COR-L47 (cell line): ENCODE measurements around the gene TRAK1.
"Not testable (repeated sequence)": the region's sequence is repeated elsewhere in the genome, so short reads cannot be mapped to it uniquely, and the experiment has no call there.

ENCODE experiments used
- DNase-seq: peaks from one replicate; lab custom pipeline; 2025; lab: John Stamatoyannopoulos, UW

The TRAK1 gene, protein sequence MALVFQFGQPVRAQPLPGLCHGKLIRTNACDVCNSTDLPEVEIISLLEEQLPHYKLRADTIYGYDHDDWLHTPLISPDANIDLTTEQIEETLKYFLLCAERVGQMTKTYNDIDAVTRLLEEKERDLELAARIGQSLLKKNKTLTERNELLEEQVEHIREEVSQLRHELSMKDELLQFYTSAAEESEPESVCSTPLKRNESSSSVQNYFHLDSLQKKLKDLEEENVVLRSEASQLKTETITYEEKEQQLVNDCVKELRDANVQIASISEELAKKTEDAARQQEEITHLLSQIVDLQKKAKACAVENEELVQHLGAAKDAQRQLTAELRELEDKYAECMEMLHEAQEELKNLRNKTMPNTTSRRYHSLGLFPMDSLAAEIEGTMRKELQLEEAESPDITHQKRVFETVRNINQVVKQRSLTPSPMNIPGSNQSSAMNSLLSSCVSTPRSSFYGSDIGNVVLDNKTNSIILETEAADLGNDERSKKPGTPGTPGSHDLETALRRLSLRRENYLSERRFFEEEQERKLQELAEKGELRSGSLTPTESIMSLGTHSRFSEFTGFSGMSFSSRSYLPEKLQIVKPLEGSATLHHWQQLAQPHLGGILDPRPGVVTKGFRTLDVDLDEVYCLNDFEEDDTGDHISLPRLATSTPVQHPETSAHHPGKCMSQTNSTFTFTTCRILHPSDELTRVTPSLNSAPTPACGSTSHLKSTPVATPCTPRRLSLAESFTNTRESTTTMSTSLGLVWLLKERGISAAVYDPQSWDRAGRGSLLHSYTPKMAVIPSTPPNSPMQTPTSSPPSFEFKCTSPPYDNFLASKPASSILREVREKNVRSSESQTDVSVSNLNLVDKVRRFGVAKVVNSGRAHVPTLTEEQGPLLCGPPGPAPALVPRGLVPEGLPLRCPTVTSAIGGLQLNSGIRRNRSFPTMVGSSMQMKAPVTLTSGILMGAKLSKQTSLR

DNA sequence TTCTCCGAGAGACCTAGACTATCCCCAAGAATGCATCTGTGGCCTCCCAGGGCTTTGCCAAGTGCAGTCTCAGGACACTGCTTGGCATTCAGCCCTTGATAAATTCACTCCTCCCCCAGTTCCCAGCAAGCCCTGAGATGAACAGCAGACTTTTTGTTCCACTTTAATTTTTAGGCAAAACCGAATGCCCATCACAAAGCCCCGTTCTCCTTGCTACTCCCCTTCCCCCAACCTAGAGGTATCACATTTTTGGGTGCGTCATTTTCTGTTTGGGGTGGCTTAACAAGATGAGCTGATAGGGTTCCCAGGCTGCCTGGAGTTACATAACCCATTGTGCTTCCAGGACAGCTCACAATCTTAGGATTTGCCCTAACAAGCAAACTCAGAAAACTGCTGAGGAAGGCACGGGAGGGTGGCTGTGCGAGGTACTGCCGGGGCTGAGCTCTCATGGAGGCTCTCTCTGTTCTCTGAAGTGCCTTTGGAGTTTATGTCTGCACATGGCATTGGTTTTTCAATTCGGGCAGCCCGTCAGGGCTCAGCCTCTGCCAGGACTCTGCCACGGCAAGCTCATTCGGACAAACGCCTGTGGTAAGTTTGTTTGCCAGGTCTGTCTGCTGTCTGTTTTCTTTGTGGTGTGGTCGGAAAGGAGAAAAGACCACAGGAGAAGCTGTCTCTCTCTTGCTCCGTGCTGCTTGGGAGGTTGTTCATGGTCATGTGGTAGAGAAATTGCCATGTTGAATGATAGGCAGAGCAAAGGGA lies at the start of gene TRAK1:
TSS of gene TRAK1 (plus strand) at position 385 of the 759 bp plus-strand sequence. CDS start at position 498, 113 bp downstream.
- DNase-seq, result no peak

DNA sequence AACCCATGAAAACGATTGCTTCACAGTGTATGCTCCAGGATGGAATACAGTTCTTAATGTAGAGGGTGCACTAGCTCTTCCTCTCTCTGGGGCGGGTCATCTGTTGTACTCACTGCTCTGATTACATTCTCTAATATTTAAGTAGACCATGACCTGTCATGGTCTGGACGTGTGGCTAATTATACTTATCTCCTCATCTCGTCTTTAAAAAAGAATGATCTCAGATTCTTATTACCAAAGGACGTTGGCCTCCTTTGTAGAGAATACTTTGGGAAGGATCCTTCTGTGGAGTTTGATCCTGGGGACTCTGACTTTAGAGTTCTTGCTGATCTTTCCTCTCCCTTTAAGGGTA lies 48.4 kb upstream of the TRAK1 start:
- DNase-seq, result no peak

DNA sequence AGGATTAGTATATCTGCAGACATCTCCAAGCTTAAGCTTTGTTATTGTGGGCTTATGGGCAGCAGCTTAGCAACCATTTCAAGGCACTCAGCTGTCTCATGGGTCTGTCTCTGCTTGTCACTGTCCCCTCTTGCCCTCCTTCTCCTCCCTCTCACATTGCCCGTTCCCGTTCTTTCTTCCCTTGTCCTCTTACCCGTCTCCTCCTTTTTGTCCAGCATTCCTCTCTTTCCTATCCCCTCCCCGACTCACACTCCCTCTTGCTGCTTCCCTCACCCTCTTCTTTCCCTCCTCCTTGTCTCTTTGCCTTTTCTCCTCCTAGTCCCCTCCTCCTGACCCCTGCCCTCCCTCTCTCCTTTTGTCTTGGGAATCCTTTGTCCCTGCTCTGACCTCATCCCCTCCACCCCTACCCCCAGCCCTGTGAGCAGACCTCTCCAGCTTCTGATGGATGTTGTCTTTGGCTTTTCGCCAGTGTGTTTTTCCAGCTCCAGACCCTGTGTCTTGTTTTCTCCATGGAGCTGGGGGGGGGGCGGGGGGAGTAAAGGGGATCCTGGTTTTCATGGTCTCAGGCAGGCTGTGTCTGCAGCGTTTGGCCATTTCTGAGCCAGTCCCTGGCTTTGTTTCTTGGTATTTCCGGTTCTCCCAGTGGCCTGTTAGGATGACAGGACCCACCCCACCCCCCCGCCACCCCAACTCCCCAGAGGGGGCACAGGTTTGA lies 47.9 kb upstream of the TRAK1 start:
- DNase-seq, result peak; percentile 14

DNA sequence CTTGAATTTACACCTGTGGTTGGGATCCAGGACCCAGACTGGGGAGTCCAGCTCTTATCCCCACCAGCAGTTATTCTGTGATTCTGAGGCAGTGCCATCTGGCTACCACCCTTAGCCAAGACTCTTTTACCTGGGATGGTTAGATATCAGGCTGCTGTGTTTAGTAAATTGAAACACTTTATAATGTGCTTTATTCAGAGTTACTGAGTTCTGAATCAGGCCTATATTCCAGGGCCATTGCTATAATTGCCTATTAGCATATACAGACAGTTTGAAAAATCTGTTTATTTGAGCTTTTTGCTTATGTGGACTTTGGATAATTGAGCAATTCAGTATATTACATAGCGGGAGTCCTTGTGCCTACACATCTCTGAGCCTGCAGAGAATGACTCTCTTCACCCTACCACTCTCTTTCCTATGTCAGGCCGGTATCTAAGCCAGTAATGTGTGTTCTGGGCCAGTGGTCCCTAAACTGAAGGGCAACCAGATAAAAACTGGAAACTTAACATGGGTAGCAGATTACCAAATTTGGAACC lies 45.4 kb upstream of the TRAK1 start:
- DNase-seq, result no peak

DNA sequence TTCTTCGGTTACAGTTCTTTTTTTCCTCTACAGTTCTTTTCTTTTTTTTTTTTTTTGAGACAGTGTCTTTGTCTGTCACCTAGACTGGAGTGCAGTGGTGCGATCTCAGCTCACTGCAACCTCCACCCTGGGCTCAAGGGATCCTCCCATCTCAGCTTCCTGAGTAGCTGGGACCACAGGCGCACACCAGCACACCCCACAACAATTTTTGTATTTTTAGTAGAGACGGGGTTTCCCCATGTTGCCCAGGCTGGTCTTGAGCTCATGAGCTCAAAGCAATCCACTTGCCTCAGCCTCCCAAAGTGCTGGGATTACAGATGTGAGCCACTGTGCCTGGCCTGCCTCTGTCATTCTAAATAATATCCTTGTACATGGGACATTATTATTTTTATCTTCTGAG lies 42.6 kb upstream of the TRAK1 start:
- DNase-seq, result not testable (repeated sequence)

DNA sequence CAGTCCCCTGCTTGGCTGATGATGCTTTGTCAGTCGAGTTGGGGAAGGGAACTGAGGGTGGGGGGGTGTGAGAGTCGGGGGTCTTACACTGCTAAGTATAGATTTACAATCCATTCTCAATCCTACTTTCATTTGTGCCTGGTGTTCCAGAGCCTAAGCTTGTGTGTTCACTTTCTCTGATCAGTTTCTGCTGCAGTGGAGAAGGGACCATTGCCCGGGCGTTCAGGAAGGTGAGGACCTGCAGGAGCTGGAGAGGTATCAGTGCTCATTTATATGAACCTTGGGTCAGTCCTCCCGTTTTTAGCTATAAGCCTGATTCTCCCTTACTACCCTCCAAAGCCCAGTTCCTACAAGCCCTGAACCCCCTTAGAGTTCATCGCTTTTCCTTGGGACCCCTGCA lies 41.0 kb upstream of the TRAK1 start:
- DNase-seq, result no peak

DNA sequence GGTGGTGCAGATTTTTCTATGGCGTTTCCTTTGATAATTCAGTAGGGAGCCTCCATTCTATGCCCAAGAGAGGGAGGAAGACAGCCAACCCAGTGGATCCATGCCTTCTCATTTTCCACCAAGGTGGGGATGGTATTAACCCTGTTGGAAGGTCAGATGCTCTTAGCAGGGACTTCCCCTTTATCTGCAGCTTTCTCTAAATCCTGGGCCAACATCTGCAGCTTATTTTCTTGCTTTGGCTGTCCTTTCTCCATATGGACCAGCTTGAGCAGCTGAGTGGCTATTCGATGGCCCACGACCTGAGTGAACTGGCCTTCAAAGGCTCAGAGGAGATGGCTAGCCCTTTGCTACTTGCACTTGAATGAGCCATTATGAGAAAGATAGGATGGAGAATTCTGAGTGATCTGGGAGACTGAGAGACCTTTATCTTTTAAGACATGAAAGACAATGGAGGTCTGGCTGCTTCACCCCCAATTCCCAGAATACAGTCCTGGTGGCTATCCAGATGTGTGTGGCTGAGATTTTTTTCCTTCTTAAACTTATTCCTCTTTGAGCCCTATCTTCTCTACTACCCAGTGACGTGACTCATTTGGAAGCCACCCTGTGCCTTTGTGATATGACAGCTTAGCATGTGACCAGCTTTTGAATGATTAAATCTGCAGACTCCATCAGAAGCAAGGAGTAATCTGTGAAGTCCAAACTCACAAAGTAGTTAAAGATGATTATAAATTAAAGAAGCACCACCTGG lies 39.6 kb upstream of the TRAK1 start:
- no peak for DNase-seq

DNA sequence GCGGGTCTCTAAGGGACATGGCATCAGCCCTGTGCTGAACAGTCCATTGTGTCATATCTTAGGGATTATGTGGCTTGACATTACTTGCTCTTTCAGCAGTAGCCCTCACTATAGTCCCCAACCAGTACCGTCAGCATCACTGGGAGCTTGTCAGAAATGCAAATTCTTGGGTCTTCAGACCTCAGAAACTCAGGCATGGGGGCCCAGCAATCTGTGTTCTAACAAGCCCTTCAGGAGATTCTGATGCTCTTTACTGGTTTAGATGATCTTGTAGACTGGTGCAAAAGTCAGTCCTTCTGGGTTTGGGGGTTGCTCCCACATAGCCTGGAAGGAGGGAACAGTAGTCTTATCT lies 39.0 kb upstream of the TRAK1 start:
- no peak for DNase-seq

DNA sequence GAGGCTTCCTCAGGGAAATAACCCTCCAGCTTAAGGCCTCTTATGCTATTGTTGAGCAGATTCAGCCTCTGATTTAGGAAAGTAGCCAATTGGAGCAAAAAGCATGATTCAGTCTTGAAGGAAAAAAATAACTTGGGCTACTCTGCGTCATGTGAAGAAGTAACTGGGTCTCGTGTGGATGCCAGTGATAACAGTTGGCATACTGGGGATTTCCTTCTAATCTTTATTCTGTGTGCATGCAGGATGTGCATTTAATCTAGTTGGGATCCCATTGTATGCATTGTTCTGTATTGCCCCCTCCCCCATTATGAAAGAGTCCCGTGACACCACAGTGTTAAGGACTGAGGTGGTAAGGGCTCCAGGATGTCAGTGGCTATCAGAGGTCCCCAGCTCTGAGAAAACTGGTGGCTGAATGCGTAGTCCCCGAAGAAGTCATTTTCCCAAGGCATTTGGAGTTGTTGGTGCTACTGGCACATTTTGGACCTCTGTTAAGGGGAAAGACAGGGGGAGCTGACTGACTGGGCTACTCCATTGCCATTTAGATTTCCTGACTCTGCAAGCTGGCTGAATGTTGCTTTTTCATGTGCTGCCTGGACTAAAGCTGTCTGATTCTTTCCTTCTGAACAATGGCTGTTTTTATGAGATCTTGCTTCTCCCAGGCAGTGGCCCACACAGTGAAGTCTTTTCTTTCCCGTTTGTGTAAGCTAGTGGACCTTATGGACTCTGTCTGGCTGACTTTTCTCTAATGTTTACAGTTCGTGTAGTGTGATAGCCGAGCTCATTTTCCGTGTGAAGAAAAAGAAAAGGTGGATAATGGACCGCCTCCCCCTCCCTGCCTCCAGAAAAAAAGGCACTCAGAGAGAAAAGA lies 38.4 kb upstream of the TRAK1 start:
- DNase-seq, result no peak

DNA sequence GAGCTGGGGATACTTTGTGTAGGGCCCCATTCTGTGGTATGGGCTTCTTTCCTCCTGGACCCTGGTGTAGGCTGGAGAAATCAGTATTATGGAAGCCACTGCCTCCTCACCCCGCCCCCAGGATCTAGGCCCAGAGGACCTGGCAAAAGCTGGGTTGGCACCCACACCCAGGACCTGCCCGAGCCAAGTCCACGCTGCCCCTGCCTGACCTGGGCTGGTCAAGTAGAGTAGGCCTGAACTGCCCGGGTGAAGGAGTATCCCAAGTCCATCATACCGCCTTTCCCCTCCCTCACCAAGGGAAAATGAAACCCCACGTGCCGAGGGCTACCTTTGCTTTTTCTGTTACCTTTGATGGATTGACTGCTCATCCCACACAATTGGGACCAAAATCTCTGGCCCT lies 37.7 kb upstream of the TRAK1 start:
- no peak for DNase-seq

DNA sequence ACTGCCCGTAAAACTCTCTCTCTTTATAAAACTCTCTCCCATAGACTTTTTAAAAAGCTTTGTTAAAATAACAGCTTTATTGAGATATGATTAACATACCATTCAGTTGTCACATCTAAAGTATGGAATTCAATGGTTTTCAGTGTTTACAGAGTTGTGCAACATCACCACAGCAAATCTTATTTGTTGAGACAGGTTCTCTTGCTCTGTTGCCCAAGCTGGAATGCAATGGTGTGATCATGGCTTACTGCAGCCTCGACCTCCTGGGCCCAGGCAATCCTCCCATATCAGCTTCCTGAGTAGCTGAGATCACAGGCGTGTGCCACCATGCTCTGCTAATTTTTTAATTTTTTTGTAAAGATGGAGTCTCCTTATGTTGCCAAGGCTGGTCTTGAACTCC lies 35.9 kb upstream of the TRAK1 start:
- no peak for DNase-seq

DNA sequence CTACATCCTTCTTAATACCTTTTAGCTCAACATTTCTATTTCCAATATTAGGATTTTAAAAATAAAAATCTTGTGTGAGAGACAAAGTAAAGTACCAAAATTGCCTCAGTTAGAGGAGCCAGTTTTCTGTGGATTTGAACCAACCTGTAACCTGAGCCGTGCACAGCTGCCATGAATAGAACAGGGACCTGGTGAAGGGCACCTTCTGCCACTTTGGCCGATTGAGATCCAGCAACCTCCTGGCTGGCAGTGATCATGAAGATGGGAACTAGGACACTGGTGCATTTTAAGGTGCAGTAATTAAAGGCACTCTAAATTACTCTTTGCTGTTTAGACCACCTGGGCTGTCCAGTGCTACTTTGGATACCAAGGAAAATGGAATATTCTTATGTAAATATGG lies 34.3 kb upstream of the TRAK1 start:
- no peak for DNase-seq

DNA sequence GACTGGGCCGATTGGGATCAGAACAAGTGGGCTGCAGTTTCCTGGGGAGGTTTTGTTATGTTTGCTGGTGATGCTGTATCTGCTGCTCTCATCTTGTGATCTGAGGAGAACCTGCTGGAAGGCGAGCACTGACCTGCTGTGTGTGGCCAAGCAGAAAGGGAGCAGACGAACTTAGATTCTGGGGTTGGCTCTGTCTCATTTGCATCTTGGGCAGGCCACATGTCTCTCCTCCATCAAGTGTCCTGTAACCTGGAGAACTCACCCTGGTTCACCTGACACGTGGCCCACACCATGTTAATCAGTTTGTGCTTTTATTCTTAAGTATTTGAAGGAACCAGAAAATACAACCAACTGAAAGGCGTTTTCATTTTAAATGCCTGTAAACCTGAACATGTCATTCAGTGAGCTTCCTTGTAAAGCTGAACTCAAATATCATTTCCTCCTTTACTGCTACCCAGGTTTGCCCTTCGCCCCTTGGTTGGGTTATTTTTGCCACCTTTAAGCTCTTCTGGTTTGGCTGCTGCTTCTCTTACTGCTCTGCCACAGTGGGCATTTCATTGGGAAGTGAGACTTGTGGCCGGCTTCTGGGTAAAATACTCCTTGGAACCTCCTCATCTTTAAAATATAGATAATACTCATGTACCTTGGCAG lies 33.5 kb upstream of the TRAK1 start:
- no peak for DNase-seq

DNA sequence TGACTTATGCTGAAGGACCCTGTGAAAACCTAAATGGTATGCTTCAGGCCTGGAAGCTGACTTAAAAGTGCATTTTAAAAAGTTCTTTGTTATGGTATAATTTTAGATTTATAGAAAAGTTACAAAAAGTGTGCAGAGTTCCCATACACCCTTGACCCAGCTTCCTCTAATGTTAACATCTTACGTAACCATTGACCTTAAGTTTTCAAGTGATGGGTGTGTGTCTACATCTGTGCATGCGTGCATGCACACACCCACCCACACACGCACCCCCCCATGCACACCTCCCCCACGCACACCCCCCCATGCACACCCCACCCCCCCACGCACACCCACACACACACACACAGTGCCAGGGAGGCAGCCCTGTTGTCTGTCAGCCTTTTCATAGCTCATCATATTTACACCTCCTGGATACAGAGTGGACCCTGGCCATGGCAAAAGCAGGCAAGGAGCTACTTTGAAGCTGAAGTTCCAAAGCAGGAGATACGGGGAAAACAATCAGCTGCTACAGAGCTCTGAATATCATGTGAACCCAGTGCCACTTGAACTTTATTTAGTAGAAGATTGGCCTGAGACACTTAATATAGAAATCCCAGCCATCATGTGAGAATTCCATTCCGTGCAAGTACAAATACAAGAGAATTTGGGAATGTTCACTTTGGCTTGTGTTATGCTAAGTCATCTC lies 30.0 kb upstream of the TRAK1 start:
- no peak for DNase-seq

DNA sequence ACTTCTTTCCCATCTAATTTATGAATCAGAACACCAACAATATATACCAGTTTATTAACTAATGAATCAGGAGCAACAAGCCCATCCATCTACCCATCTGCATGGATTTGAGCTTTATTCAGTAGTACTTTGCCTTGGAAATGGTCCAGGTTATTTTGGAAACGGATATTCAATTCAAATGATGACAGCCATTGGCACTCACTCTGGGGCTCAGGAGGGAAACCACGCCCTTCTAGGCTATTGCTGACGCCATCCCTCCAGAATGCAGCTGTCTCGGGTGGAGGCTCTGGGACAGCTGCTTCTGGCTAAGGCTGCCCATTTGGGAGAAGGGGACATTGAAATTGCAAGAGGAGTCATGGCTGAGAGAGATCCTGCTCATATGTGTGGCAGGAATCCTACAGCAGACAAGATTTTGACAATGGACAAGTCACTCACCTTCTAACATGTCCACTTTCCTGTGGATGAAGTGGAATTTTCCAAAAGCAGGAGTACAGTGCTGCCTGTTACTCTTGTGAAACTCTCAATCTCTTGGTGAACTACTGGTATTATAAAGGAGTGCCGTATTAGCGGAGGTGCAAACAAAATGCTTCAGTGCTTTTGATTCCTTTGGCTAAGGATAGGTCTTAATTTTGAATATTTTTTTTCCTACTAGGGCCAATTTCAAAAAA lies 29.3 kb upstream of the TRAK1 start:
- no peak for DNase-seq

DNA sequence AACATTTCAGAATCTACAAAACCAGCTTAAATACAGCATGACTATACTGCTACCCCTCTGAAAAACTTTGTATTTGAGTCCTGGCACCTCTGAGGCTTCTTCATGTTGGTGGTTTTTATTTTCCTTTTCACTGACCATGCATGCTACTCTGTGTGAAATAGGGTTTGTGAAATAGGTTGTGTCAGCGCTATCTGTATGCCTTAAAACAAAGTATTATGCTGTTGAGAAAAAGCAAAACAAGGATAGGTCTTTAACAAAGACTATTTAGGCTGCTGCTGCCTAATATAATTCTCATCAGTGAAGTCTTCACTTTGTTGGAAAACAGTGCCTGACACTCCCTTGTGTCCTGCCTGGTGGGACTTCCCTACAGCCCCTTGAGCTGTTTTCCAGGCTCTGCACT lies 28.7 kb upstream of the TRAK1 start:
- no peak for DNase-seq

DNA sequence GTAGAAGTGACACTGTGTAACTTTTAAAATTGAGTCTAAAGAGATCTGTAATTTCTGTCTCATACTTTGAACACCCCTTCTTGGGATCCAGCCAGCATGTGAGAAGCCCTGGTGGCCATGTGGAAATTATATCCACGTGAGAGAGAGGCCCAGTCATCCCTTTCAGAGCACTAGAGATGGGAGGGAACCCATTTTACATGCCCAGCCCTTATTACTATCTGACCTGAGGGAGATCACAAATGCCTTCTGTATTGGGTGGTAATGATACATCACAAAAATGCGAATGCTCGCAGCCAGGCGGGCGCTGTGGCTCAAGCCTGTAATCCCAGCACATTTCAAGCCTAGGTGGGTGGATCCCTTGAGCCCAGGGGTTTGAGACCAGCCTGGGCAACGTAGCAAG lies 27.3 kb upstream of the TRAK1 start:
- DNase-seq, result no peak

DNA sequence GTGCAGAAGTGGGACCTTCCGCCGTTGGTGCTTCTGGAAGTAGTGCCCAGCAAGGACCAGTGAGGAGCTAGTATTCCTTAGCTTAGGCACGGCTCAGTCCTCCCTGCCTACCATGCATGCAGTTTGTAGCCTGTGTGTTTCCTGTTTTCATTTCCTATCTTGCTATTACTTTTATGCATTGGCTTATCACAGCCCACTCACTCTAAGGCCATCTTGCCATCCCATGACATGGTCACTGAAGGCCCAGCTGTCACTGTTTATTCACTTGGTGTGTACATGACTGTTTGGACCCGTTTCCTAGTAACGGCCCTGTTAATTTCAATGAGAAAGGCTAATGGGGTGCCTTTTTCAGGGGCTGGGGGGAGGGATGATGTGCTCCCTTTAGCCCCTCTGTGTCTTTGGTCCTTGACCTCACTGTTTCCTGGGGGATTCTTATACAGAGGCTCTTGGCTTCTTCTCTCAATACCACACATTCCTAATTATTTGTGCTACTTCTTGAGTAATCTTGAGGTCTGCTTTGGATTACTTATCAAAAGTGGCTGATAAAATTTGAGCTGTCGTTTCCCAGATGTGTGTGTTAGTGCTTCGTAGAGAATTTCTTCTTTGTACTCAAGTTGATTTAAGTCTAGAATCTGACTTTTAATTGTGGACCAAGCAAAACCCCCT lies 24.5 kb upstream of the TRAK1 start:
- DNase-seq, result no peak
